NB4 (cell line): ENCODE measurements around the gene OCRL.

Experiments used
- DNase-seq: peaks from one replicate; pipeline ENCODE4 v3.0.0; 2010; ENCODE audit warnings: low read depth
- H3K4me3 ChIP-seq: one replicate; pipeline ENCODE4 v1.5.1; 2011; ENCODE audit warnings: mild to moderate bottlenecking, low read depth, low read length, moderate library complexity
- CTCF ChIP-seq: IDR thresholded peaks from one replicate; pipeline ENCODE4 v1.5.1; 2012; ENCODE audit warnings: low read depth, low read length
- MAX ChIP-seq: IDR thresholded peaks from 2 replicates; pipeline ENCODE4 v1.6.1; 2011; ENCODE audit warnings: low read depth, low read length
- MYC ChIP-seq: IDR thresholded peaks from 2 replicates; pipeline ENCODE4 v1.6.1; 2011; ENCODE audit warnings: low read depth, low read length
- POLR2A ChIP-seq: IDR thresholded peaks from 2 replicates; pipeline ENCODE4 v1.6.1; 2011; ENCODE audit warnings: mild to moderate bottlenecking; ENCODE audit not compliant: insufficient read length; ENCODE audit errors: extremely low read depth

The OCRL gene

GRCh38 chrX:129622757-129623301 lies 82.8 kb downstream of the OCRL start:
- no peak for DNase-seq
- TF ChIP-seq MYC (no peak), CTCF (no peak)
- H3K4me3 ChIP-seq: no peak overlapping the region

GRCh38 chrX:129626026-129626425 lies 86.0 kb downstream of the OCRL start:
- TF ChIP-seq POLR2A (no peak), MAX (no peak), CTCF (no peak), MYC (no peak)
- H3K4me3 ChIP-seq: no peak overlapping the region
- DNase-seq: no peak

GRCh38 chrX:129629837-129630236 lies 89.8 kb downstream of the OCRL start:
- H3K4me3 ChIP-seq: no peak overlapping the region
- no peak for DNase-seq
- no peak for TF ChIP-seq CTCF
- TF ChIP-seq MAX: no peak
- TF ChIP-seq MYC: no peak
- no peak for TF ChIP-seq POLR2A

- no peak for TF ChIP-seq MAX
- TF ChIP-seq CTCF: no peak
- TF ChIP-seq MYC: no peak
- TF ChIP-seq POLR2A: no peak
- DNase-seq: no peak
- H3K4me3 ChIP-seq: no peak overlapping the region
Measured at GRCh38 chrX:129631849-129632248, 91.8 kb downstream of the OCRL start.

- no peak for DNase-seq
- no peak overlapping the region for H3K4me3 ChIP-seq
- TF ChIP-seq MYC: no peak
- TF ChIP-seq POLR2A: no peak
- no peak for TF ChIP-seq MAX
- TF ChIP-seq CTCF: no peak
Measured at GRCh38 chrX:129632443-129632842, 92.4 kb downstream of the OCRL start.

- TF ChIP-seq CTCF (no peak), MYC (no peak), POLR2A (no peak), MAX (no peak)
- DNase-seq: no peak
- H3K4me3 ChIP-seq: no peak overlapping the region
Measured at GRCh38 chrX:129634541-129634940, 94.5 kb downstream of the OCRL start.
